ENCODE measurements around the gene PROSER1.

Gene PROSER1

GRCh38 chr13:38998739-38999138 lies 39.1 kb downstream of the PROSER1 start:
- no peak overlapping the region for H3K4ac ChIP-seq (ENCODE audit: low read length)
- no peak overlapping the region for H3K18ac ChIP-seq (ENCODE audit: low read length)
- H2AK5ac ChIP-seq (ENCODE audit: low read depth, low read length), result no peak overlapping the region
- no peak for DNase-seq (ENCODE audit: low spot score)
- no peak overlapping the region for H3K14ac ChIP-seq (ENCODE audit: low read length)
- no peak overlapping the region for H4K91ac ChIP-seq (ENCODE audit: low read depth, low read length, poor library complexity)
- no peak overlapping the region for H3K4me2 ChIP-seq (ENCODE audit: insufficient read depth, low read length, poor library complexity, severe bottlenecking)
- H2BK12ac ChIP-seq (ENCODE audit: low read length), result no peak overlapping the region
- H3K4me1 ChIP-seq (ENCODE audit: control insufficient read depth in 2 of 2, insufficient read depth in 1 of 2, low read depth in 1 of 2, low read length in 2 of 2), result no peaks in the 10 kb centered on the region
- no peak overlapping the region for H4K8ac ChIP-seq (ENCODE audit: low read depth, low read length)
- WGBS, 2 donors (ENCODE audit: extremely low coverage in 2 of 2, insufficient read length in 2 of 2, insufficient replicate concordance in 1 of 2), result no CpG with 5 or more reads among the region's 3 CpGs
- no peak overlapping the region for H2AFZ ChIP-seq (ENCODE audit: low read length)
- H3K9me3 ChIP-seq (replicated peaks in 1 of 2; ENCODE audit: control insufficient read depth in 2 of 2, insufficient read depth in 1 of 2, low read depth in 1 of 2, low read length in 2 of 2), result no peaks in the 10 kb centered on the region
- H2BK120ac ChIP-seq (ENCODE audit: low read depth, low read length), result no peak overlapping the region
- no peak overlapping the region for H3K9ac ChIP-seq (ENCODE audit: low read depth, low read length, poor library complexity)
- H3K27ac ChIP-seq (replicated peaks; ENCODE audit: low read length), result no peak overlapping the region
- no peak overlapping the region for H2BK15ac ChIP-seq (ENCODE audit: low read length)
- H2BK5ac ChIP-seq (ENCODE audit: low read length), result no peak overlapping the region
- H3K23ac ChIP-seq (ENCODE audit: low read depth, low read length, poor library complexity), result no peak overlapping the region
- no peaks in the 10 kb centered on the region for H3K27me3 ChIP-seq (ENCODE audit: control insufficient read depth in 3 of 3, insufficient read depth in 3 of 3, low read depth in 1 of 3, low read length in 3 of 3)
- no peaks in the 10 kb centered on the region for H3K36me3 ChIP-seq (replicated peaks in 1 of 2; ENCODE audit: control insufficient read depth in 2 of 2, insufficient read depth in 2 of 2, low read length in 2 of 2)
- H3K79me1 ChIP-seq (ENCODE audit: low read depth, low read length), result no peaks in the 10 kb centered on the region
- H3K4me3 ChIP-seq (ENCODE audit: low read length in 2 of 2), result no peak overlapping the region

- no peak overlapping the region for H4K91ac ChIP-seq (ENCODE audit: low read depth, low read length, poor library complexity)
- no peak overlapping the region for H4K8ac ChIP-seq (ENCODE audit: low read depth, low read length)
- H3K14ac ChIP-seq (ENCODE audit: low read length), result no peak overlapping the region
- no peak overlapping the region for H2BK120ac ChIP-seq (ENCODE audit: low read depth, low read length)
- H3K27me3 ChIP-seq (ENCODE audit: control insufficient read depth in 3 of 3, insufficient read depth in 3 of 3, low read depth in 1 of 3, low read length in 3 of 3), result no peaks in the 10 kb centered on the region
- no peak overlapping the region for H3K23ac ChIP-seq (ENCODE audit: low read depth, low read length, poor library complexity)
- H2AFZ ChIP-seq (ENCODE audit: low read length), result peak overlapping the region; percentile 66
- H3K4me2 ChIP-seq (ENCODE audit: insufficient read depth, low read length, poor library complexity, severe bottlenecking), result no peak overlapping the region
- H3K27ac ChIP-seq (replicated peaks; ENCODE audit: low read length), result no peak overlapping the region
- H2BK5ac ChIP-seq (ENCODE audit: low read length), result no peak overlapping the region
- no peaks in the 10 kb centered on the region for H3K9me3 ChIP-seq (replicated peaks in 1 of 2; ENCODE audit: control insufficient read depth in 2 of 2, insufficient read depth in 1 of 2, low read depth in 1 of 2, low read length in 2 of 2)
- H2AK5ac ChIP-seq (ENCODE audit: low read depth, low read length), result no peak overlapping the region
- H2BK12ac ChIP-seq (ENCODE audit: low read length), result no peak overlapping the region
- no peak overlapping the region for H3K9ac ChIP-seq (ENCODE audit: low read depth, low read length, poor library complexity)
- no peak for DNase-seq (ENCODE audit: low spot score)
- no peak overlapping the region for H2BK15ac ChIP-seq (ENCODE audit: low read length)
- H3K18ac ChIP-seq (ENCODE audit: low read length), result no peak overlapping the region
- no peaks in the 10 kb centered on the region for H3K79me1 ChIP-seq (ENCODE audit: low read depth, low read length)
- H3K36me3 ChIP-seq (replicated peaks in 1 of 2; ENCODE audit: control insufficient read depth in 2 of 2, insufficient read depth in 2 of 2, low read length in 2 of 2), result no peaks in the 10 kb centered on the region
- H3K4ac ChIP-seq (ENCODE audit: low read length), result no peak overlapping the region
- no CpG with 5 or more reads among the region's 4 CpGs for WGBS, 2 donors (ENCODE audit: extremely low coverage in 2 of 2, insufficient read length in 2 of 2, insufficient replicate concordance in 1 of 2)
- no peak overlapping the region for H3K4me3 ChIP-seq (ENCODE audit: low read length in 2 of 2)
- peaks cover 0 to 4% of the 10 kb centered on the region in 2 donors for H3K4me1 ChIP-seq (ENCODE audit: control insufficient read depth in 2 of 2, insufficient read depth in 1 of 2, low read depth in 1 of 2, low read length in 2 of 2)
These were observed 44.5 kb downstream of the PROSER1 start for GRCh38 chr13:38993381-38993780.

DNA sequence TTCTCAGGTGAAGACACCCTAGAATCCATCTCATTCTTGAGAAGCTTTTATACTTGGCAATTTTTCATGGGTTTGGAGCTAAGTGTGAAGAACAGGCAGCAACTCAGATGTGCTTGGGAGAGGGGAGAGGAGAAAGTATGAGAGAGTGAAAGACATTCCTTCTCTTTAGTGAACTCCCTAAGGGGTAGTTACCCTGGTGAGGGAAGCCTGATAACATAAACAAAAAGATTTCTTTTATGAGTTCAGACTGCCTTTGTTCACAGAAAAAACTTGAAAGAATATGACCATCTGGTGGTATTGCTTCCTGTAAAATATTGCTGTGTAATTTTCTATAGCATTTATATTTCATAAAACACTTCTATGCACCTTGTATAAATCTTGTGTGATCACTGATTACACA lies 47.2 kb downstream of the PROSER1 start, which contains the start of gene STOML3:
Gene STOML3, minus strand, starts transcription at position 139 of the 400 bp plus-strand sequence. Its CDS starts 110 bp downstream, at position 29.
- H2AK5ac ChIP-seq (ENCODE audit: low read depth, low read length), result no peak within 1 kb of the TSS
- no peak within 1 kb of the TSS for H3K4me3 ChIP-seq (ENCODE audit: low read length in 2 of 2)
- no peak within 1 kb of the TSS for H2BK120ac ChIP-seq (ENCODE audit: low read depth, low read length)
- H3K9me3 ChIP-seq (replicated peaks in 1 of 2; ENCODE audit: control insufficient read depth in 2 of 2, insufficient read depth in 1 of 2, low read depth in 1 of 2, low read length in 2 of 2), result no peaks in the 10 kb centered on the region
- H3K9ac ChIP-seq (ENCODE audit: low read depth, low read length, poor library complexity), result no peak within 1 kb of the TSS
- no peak within 1 kb of the TSS for H2BK12ac ChIP-seq (ENCODE audit: low read length)
- no peak within 1 kb of the TSS for H2BK5ac ChIP-seq (ENCODE audit: low read length)
- peaks cover 0 to 4% of the 10 kb centered on the region in 2 donors for H3K4me1 ChIP-seq (ENCODE audit: control insufficient read depth in 2 of 2, insufficient read depth in 1 of 2, low read depth in 1 of 2, low read length in 2 of 2)
- DNase-seq (ENCODE audit: low spot score), result no peak
- H3K4me2 ChIP-seq (ENCODE audit: insufficient read depth, low read length, poor library complexity, severe bottlenecking), result no peak within 1 kb of the TSS
- H3K79me1 ChIP-seq (ENCODE audit: low read depth, low read length), result no peaks in the 10 kb centered on the region
- H2AFZ ChIP-seq (ENCODE audit: low read length), result no peak within 1 kb of the TSS
- H3K4ac ChIP-seq (ENCODE audit: low read length), result no peak within 1 kb of the TSS
- H3K27me3 ChIP-seq (ENCODE audit: control insufficient read depth in 3 of 3, insufficient read depth in 3 of 3, low read depth in 1 of 3, low read length in 3 of 3), result no peaks in the 10 kb centered on the region
- H3K14ac ChIP-seq (ENCODE audit: low read length), result no peak within 1 kb of the TSS
- no peak within 1 kb of the TSS for H3K23ac ChIP-seq (ENCODE audit: low read depth, low read length, poor library complexity)
- H2BK15ac ChIP-seq (ENCODE audit: low read length), result no peak within 1 kb of the TSS
- no peak within 1 kb of the TSS for H3K27ac ChIP-seq (replicated peaks; ENCODE audit: low read length)
- no peaks in the 10 kb centered on the region for H3K36me3 ChIP-seq (replicated peaks in 1 of 2; ENCODE audit: control insufficient read depth in 2 of 2, insufficient read depth in 2 of 2, low read length in 2 of 2)
- H4K91ac ChIP-seq (ENCODE audit: low read depth, low read length, poor library complexity), result no peak within 1 kb of the TSS
- H4K8ac ChIP-seq (ENCODE audit: low read depth, low read length), result no peak within 1 kb of the TSS
- no peak within 1 kb of the TSS for H3K18ac ChIP-seq (ENCODE audit: low read length)

- Histone ChIP-seq H2BK15ac (ENCODE audit: low read length) (no peak overlapping the region), H3K4me1 (ENCODE audit: control insufficient read depth in 2 of 2, insufficient read depth in 1 of 2, low read depth in 1 of 2, low read length in 2 of 2) (peaks cover 8 to 11% of the 10 kb centered on the region in 2 donors), H3K27me3 (ENCODE audit: control insufficient read depth in 3 of 3, insufficient read depth in 3 of 3, low read depth in 1 of 3, low read length in 3 of 3) (no peaks in the 10 kb centered on the region), H3K23ac (ENCODE audit: low read depth, low read length, poor library complexity) (no peak overlapping the region), H3K18ac (ENCODE audit: low read length) (peak overlapping the region; percentile 38), H3K9ac (ENCODE audit: low read depth, low read length, poor library complexity) (no peak overlapping the region), H4K91ac (ENCODE audit: low read depth, low read length, poor library complexity) (no peak overlapping the region), H3K27ac (replicated peaks; ENCODE audit: low read length) (peak overlapping the region; percentile 78), H2BK5ac (ENCODE audit: low read length) (no peak overlapping the region), H2BK120ac (ENCODE audit: low read depth, low read length) (no peak overlapping the region), H4K8ac (ENCODE audit: low read depth, low read length) (no peak overlapping the region), H3K4ac (ENCODE audit: low read length) (no peak overlapping the region), H3K79me1 (ENCODE audit: low read depth, low read length) (no peaks in the 10 kb centered on the region), H3K4me3 (ENCODE audit: low read length in 2 of 2) (no peak overlapping the region), H3K14ac (ENCODE audit: low read length) (no peak overlapping the region), H2AFZ (ENCODE audit: low read length) (peak overlapping the region; percentile 66), H3K36me3 (replicated peaks in 1 of 2; ENCODE audit: control insufficient read depth in 2 of 2, insufficient read depth in 2 of 2, low read length in 2 of 2) (peaks cover 0 to 2% of the 10 kb centered on the region in 2 donors), H2AK5ac (ENCODE audit: low read depth, low read length) (no peak overlapping the region), H3K4me2 (ENCODE audit: insufficient read depth, low read length, poor library complexity, severe bottlenecking) (peak overlapping the region; percentile 18), H3K9me3 (replicated peaks in 1 of 2; ENCODE audit: control insufficient read depth in 2 of 2, insufficient read depth in 1 of 2, low read depth in 1 of 2, low read length in 2 of 2) (peaks cover 3 to 6% of the 10 kb centered on the region in 2 donors), H2BK12ac (ENCODE audit: low read length) (no peak overlapping the region)
- no peak for DNase-seq (ENCODE audit: low spot score)
- WGBS, 2 donors (ENCODE audit: extremely low coverage in 2 of 2, insufficient read length in 2 of 2, insufficient replicate concordance in 1 of 2), result no CpG with 5 or more reads among the region's 2 CpGs
These were observed 56.8 kb downstream of the PROSER1 start for GRCh38 chr13:38981096-38981495.

Data from neuronal stem cell (in vitro differentiated cells).